Endometrial microvascular endothelial cells (primary cell): Measurements from ENCODE around the gene SPOCK2. TPM values are rescaled to one million over a fixed set of nuclear protein-coding genes. Genes with fewer than 3 reads are reported as not detected.

ENCODE experiments used
- in situ Hi-C: cut with HindIII; loops from 2 replicates; pipeline ENCODE4 v1.10.0; 2017; ENCODE audit warnings: low sequenced_read_pairs, low pct_unique_long_range_greater_than_20kb; ENCODE audit errors: inconsistent ontology term
- total RNA-seq: library from RNA; depleted of rRNA; stranded (reverse); fragments of >200 nt; gene quantifications from one replicate; pipeline ENCODE4 v1.2.3, GENCODE V29; 2015; ENCODE audit errors: inconsistent ontology term

Gene SPOCK2
- total RNA-seq, 1 donor from 2014 or later, result 7.1 TPM

DNA sequence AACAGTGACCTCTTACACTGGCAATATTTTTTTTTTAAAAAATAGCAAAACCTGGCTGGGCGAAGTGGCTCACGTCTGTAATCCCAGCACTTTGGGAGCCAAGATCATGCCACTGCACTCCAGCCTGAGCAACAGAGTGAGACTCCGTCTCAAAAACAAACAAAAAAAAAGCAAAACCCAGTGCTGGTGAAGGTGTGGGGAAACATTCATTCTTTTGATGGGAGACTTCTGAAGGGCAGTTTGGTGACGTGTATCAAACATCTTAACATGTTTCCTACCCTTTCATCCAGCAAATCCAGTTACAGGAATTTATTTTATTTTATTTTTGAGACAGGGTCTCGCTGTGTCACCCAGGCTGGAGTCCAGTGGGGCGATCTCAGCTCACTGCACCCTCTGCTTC, 66.1 kb downstream of the SPOCK2 start:
- in situ Hi-C loops, result no loop called here

DNA sequence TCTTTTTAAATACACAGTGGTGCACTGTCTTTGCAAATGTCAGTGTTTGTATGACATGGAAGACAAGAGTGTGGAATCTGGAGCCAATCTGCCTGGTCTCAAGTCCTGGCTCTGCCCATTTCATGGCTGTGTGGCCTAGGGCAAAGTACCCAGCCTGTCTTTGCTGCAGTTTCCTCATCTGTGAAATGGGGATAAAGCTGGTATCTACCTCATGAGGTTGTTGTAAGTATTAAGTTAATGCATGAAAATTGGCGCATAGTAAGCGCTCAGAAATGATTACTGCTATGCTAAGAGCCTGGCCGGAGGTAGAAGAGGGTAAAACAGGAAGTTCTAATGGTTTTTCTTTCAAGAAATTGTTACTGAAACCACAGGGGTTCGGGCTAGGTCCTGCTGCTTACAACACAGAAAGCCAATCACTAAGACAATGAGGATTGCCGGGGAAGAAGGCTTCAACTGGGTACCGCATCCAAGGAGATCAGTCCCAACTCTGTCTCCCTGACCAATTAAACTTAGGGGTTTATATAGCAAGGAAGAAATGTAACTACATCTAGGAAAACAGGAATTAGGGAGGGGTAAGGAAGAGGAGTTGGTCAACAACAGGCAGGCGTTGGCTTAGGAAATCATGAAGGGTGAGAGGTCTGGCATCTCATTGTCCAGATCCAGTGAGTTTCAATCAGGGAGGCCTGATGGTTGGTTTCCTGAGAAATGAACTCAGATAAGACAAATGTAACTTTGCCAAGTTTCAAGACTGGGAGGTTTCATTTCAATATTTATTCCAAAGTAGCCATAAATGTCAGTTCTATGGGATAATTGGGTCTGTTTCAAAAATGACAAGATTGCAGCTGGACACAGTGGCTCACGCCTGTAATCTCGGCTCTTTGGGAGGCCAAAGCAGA, 67.2 kb downstream of the SPOCK2 start:
- in situ Hi-C loops, result no loop called here

- in situ Hi-C loops, result no loop called here
Observed at GRCh38 chr10:72019085-72019876, 69.1 kb downstream of the SPOCK2 start.

- in situ Hi-C loops, result no loop called here
Observed at GRCh38 chr10:72016608-72017300, 71.6 kb downstream of the SPOCK2 start.

DNA sequence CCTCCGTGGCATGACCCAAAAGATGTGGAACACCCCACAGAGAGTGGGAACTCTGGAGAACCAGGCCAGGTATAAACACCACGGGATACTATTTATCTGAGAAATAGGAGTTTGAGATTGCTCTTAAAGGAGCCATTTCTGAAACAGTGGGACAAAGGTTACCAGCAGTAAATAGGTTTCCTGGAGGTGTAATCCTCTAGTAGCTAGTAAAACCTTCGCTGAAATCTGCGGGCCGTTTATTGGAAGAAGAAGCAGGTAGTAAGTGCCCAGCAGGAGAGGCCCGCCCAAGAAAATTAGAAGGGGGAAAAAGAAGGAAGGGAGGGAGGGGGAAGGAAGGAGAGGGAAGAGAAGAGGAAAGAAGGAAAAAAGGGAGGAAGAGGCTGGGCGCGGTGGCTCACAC, 72.5 kb downstream of the SPOCK2 start:
- in situ Hi-C loops, result no loop called here

GRCh38 chr10:72014785-72015480, 73.4 kb downstream of the SPOCK2 start:
- in situ Hi-C loops, result no loop called here

DNA sequence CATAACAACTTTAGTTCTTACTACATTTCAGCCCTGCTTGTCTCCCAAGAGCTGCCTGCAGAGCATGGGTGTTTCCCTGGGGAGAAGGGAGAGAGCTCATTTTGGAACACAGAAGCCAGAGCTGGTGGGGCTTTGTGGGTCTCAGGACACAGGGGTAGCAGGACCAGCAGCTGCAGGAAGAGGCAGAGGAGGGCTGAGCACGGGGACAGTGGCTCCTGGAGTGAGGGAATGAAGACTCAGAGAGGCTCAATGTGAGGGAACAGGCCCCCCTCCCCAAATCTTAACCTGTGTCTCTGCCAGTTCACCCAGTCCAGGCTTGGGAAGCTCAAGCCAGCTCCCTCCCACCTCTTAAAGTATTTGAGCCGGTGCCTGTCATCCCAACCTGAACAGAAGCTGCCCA, 74.2 kb downstream of the SPOCK2 start:
- in situ Hi-C loops, result no loop called here

DNA sequence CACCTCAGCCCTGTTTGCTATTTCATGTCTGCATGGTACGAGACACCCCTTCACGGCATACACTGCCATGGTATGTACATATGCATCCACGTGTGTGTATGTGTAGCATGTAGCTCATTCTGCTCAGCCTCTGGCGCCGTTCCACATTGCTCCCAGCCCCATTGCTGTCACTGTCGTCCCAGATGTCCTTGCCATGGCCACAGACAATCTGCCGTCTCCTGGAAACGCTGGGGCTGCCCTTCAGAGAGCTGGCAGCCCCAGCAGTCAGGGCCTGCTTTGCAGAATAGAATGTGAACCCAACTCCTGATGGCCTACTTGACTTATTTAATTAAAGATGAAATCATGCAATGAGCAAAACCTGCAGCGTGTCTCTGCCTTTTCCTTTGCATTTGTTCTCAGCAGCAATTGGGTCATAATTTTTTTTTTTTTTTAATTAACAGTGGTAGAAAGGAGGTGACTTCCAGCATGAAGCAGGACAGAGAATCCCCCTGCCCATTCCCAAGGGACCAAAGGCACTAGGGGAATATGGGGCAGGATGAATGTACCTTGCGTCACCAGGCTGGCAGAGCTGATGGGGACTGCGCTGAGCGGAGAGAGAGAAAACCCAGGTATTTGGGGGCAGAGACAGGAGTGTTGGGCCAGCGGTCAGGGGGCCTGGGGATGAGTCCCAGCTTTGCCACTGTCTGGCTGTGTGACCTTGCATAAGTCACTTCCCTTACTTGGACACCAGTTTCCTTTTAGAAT, 75.0 kb downstream of the SPOCK2 start:
- in situ Hi-C loops, result no loop called here

DNA sequence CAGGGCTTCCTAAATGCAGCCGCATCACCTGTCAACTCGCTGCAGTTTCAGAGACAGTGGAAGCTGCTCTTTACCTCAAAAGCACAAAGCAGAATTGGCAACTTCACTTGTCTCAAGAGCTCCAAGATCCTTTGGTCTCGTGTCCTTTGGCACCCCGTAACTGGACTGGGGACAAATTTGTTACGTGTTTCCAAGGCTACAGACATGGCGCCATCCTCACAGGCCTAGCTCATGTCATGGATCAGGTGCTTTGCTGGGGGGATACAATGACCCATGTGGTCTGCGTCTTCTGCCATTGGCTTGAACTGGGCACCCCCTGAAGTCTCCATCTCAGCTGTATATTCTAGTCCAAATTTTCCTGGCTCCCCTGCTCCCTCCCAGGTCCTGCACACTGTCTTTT, 75.6 kb downstream of the SPOCK2 start:
- in situ Hi-C loops, result no loop called here

DNA sequence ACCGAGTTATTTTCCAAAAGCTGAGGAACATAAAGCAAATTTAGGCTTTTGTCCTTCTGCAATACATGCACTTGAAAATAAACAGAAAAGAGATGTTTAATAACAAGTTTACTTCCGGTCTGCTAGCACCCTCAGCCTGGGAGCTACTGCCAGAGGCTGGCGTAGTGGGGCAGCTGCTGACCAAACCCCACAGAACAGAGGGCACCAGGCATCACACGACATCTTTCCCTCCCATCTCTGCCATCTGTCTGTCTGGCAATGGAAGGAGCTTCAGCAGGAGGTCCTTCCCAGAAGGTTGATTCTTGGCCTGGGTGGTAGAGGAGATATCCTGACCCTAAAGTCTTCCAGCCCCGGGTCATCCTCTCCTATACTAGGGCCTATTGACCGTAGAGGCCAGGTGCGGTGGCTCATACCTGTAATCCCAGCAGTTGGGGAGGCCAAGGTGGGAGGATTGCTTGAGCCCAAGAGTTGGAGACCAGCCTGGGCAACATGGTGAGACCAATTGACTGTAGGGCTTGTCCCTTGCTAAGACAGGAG, 76.3 kb downstream of the SPOCK2 start:
- in situ Hi-C loops, result no loop called here

- in situ Hi-C loops, result no loop called here
Observed at GRCh38 chr10:72011468-72011867, 76.9 kb downstream of the SPOCK2 start.

GRCh38 chr10:72011016-72011415, 77.3 kb downstream of the SPOCK2 start:
- in situ Hi-C loops, result no loop called here

DNA sequence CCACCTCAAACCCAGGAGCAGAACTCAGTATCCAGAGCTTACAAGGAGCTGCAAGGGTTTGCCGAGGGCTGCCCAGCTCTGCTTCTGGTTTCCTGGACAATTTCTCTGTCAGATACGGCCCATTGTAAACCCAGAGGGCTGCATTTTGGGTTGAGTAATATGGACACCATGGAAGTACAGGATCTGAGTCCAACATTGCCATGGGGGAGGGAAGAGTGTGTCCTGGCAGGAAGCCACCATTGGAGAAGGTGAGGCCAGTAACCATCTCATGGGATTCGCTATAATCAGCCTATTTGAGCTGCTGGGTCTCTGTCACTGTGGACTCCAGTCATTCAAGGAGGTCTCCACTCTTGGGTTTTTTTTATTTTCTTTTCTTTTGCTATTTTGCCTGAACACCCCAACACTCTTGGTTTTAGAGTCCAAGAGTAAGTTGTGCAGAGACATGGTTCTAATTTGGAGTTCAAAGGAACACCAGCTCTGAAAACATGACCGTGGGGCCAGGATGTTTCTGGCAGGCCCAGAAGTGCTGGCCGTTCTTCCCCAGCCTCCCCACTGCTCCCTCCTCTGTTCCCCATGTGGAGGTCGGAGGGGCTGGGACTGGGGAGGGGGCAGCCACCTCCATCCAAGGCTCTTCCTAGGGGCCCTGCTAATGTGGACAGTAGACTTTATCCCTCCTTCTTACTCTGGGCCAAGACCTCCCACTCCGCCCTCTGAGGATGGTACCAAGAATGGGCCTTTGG, 77.9 kb downstream of the SPOCK2 start:
- in situ Hi-C loops, result no loop called here

DNA sequence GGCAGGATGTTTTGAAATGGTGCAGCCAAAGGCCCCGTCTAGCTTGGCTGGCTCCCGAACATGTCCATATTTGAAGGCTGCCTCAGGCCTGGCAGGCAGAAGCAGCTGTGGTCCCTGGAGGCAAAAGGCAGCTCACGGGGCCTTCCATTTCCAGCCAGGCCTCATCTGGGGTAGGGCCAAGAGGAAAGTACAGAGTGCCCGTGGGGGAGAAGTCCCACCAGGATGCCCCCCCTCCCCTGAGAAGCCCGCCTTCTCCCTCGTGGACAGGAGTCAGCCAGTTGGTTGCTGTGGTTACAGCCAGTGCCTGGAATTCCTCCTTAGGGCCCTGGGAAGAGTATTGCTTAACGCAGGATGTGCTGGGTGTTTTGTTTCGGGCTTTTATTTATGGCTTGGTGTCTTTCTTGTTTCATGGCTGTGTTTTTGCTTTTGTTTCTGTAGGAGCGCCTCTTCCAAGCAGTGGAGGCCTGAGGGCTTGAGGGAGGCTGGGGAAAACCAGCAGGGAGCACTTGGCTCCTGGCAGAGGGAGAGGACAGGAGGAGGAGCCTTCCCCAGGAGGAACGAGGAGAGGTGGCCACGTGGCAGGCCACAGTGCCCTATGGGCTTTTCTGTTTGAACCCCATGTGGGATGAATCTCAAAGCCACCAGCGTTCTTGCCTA, 78.8 kb downstream of the SPOCK2 start:
- in situ Hi-C loops, result no loop called here

GRCh38 chr10:72009051-72009424, 79.3 kb downstream of the SPOCK2 start:
- in situ Hi-C loops, result no loop called here
